CD8-positive, alpha-beta memory T cell (primary cell): ENCODE data around the gene RBM45. TPM values are rescaled to one million over a fixed set of nuclear protein-coding genes. Genes with fewer than 3 reads are reported as not detected.

Experiments used
- CTCF ChIA-PET: fragments of 350-600 bp; sonication (Branson Sonifier 250); formaldehyde crosslinking; loops from one replicate; lab custom pipeline; 2021; ENCODE audit warnings: antibody characterized with exemption; lab: Charles Lee
- POLR2A ChIA-PET: fragments of 350-600 bp; sonication (Branson Sonifier 250); formaldehyde crosslinking; loops from one replicate; lab custom pipeline; 2021; ENCODE audit warnings: antibody characterized with exemption; lab: Charles Lee
- DNase-seq, 5 donors: peaks; one replicate each; pipeline versions ENCODE4 v3.0.0 to v3.0.0-alpha.2; 2020 to 2022; ENCODE audit warnings: mixed read lengths in 1 of 5
- H3K27ac ChIP-seq: one replicate; pipeline ENCODE4 v1.7.0; 2013; ENCODE audit warnings: low read depth, mild to moderate bottlenecking, low read length, moderate library complexity
- H3K27me3 ChIP-seq: 2 replicates; pipeline ENCODE4 v1.7.0; 2013; ENCODE audit warnings: low read length, mild to moderate bottlenecking; ENCODE audit not compliant: insufficient read depth, poor library complexity, severe bottlenecking
- H3K36me3 ChIP-seq: 2 replicates; pipeline ENCODE4 v1.7.0; 2013; ENCODE audit warnings: mild to moderate bottlenecking, low read length, moderate library complexity; ENCODE audit not compliant: insufficient read depth
- H3K4me1 ChIP-seq: 2 replicates; pipeline ENCODE4 v1.7.0; 2013; ENCODE audit warnings: mild to moderate bottlenecking, low read length, moderate library complexity; ENCODE audit not compliant: insufficient read depth
- H3K4me3 ChIP-seq: 2 replicates; pipeline ENCODE4 v1.7.0; 2013; ENCODE audit warnings: mild to moderate bottlenecking, low read length
- H3K9me3 ChIP-seq: 2 replicates; pipeline ENCODE4 v1.7.0; 2013; ENCODE audit warnings: mild to moderate bottlenecking, low read length
- H3K27ac Mint-ChIP-seq, 8 donors: one replicate each; pipeline ENCODE4 v1.8.0; 2020 to 2021; ENCODE audit warnings: mixed read lengths in 8 of 8, mild to moderate bottlenecking in 6 of 8, inconsistent platforms in 3 of 8, moderate library complexity in 3 of 8
- H3K27me3 Mint-ChIP-seq, 2 donors: one replicate each; pipeline ENCODE4 v1.8.0; 2020 to 2021; ENCODE audit warnings: mixed read lengths in 2 of 2, mild to moderate bottlenecking in 1 of 2, moderate library complexity in 1 of 2
- H3K36me3 Mint-ChIP-seq, 3 donors: one replicate each; pipeline ENCODE4 v1.8.0; 2020 to 2021; ENCODE audit warnings: mixed read lengths in 3 of 3, inconsistent platforms in 1 of 3, mild to moderate bottlenecking in 1 of 3
- H3K4me1 Mint-ChIP-seq, 3 donors: one replicate each; pipeline ENCODE4 v1.8.0; 2020 to 2021; ENCODE audit warnings: mixed read lengths in 3 of 3, inconsistent platforms in 1 of 3, mild to moderate bottlenecking in 1 of 3
- H3K4me3 Mint-ChIP-seq, 7 donors: one replicate each; pipeline ENCODE4 v1.8.0; 2020 to 2021; ENCODE audit warnings: mixed read lengths in 7 of 7, mild to moderate bottlenecking in 6 of 7, moderate library complexity in 4 of 7, inconsistent platforms in 2 of 7
- H3K9me3 Mint-ChIP-seq, 5 donors: one replicate each; pipeline ENCODE4 v1.8.0; 2020 to 2022; ENCODE audit warnings: mixed read lengths in 5 of 5, mild to moderate bottlenecking in 3 of 5, moderate library complexity in 2 of 5, inconsistent platforms in 1 of 5
- polyA plus RNA-seq: library from polyadenylated mRNA; unstranded; fragments of 300-500 nt; fragmentation: Illumina TruSeq; gene quantifications from one replicate; pipeline ENCODE4 v1.2.3, GENCODE V29; 2021
- total RNA-seq, 2 experiments: library from RNA; stranded (reverse); gene quantifications; one replicate each; pipeline ENCODE4 v1.2.3, GENCODE V29; 2021

The RBM45 gene, protein sequence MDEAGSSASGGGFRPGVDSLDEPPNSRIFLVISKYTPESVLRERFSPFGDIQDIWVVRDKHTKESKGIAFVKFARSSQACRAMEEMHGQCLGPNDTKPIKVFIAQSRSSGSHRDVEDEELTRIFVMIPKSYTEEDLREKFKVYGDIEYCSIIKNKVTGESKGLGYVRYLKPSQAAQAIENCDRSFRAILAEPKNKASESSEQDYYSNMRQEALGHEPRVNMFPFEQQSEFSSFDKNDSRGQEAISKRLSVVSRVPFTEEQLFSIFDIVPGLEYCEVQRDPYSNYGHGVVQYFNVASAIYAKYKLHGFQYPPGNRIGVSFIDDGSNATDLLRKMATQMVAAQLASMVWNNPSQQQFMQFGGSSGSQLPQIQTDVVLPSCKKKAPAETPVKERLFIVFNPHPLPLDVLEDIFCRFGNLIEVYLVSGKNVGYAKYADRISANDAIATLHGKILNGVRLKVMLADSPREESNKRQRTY
- total RNA-seq (10 to 100 TPM; 11.9 to 12.7 TPM), polyA plus RNA-seq (7.9 TPM)

DNA sequence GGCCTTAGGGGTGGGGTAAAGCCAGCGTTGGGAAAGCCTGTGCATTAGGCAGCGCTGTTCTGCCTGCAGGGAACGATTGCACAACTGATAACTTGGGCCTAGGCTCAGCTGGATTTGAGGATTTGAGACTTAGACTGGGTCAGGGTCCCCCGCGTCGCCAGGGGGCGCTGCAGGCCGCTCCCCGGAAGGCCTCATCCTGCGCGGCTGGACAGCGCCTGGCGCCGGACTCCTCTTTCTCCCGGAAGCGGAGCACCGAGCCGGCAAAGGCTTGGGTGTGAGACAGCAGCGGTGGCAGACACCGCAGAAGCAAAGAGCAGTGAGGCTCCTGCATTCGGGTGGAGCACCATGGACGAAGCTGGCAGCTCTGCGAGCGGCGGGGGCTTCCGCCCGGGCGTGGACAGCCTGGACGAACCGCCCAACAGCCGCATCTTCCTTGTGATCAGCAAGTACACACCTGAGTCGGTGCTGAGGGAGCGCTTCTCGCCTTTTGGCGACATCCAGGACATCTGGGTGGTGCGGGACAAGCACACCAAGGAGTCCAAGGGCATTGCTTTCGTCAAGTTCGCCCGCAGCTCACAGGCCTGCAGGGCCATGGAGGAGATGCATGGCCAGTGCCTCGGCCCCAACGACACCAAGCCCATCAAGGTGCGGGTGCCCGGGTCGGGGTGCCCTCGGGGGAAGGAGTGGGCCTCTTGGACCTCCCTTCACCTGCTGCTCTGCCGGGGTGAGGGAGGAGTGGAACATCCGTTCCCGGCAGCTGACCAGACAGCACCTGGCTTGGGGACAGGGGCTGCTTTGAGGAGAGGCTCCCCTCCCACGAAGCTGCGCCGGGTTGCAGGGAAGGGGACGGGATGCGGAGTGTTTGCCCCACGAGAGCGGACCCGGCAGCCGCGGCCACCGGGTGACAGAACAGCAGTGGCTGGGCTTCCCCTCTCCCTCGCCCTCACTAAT is at the start of gene RBM45:
Gene RBM45 (plus strand): TSS at position 236 of the 951 bp plus-strand sequence. CDS start 110 bp downstream, at position 346.
- no peaks in the 10 kb centered on the region for H3K9me3 Mint-ChIP-seq
- H3K4me1 Mint-ChIP-seq: peaks cover 33 to 49% (median 48%) of the 10 kb centered on the region in 3 donors
- POLR2A ChIA-PET: no interaction called here

DNA sequence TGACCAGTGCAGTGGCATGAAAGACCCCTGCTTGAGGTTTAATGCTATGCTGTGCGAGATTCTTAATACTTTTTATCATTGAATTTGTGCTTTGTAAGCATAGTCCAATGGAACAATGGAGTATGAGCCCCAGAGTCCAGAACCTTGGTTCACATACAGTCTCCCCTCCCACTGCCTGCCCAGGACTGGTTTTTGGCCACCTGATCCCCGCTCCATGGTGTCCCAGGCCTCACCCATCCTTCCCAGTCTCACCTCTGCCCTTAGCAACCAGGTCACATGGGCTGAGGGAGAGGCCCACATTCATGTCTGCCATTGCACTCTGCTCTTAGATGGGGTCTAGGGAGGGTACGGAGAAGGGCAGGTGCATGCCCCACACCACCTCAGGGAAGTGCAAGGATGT is 45.9 kb upstream of the RBM45 start:
- no peaks in the 10 kb centered on the region for H3K9me3 ChIP-seq
- CTCF ChIA-PET: no interaction called here
- POLR2A ChIA-PET: no interaction called here
- H3K4me1 ChIP-seq: no peaks in the 10 kb centered on the region
- Mint-ChIP-seq H3K4me1 (no peaks in the 10 kb centered on the region), H3K27me3 (peaks cover 7 to 48% of the 10 kb centered on the region in 2 donors), H3K36me3 (no peaks in the 10 kb centered on the region), H3K4me3 (no peak overlapping the region), H3K9me3 (peaks cover 0 to 1% (median 0%) of the 10 kb centered on the region in 5 donors), H3K27ac (no peak overlapping the region)
- no peak for DNase-seq
- H3K27me3 ChIP-seq: no peaks in the 10 kb centered on the region
- H3K27ac ChIP-seq: no peak overlapping the region
- no peak overlapping the region for H3K4me3 ChIP-seq
- no peaks in the 10 kb centered on the region for H3K36me3 ChIP-seq

More for the DNA sequence above, at the start of gene RBM45:
- Histone ChIP-seq H3K4me3 (peak within 1 kb of the TSS; percentile 88), H3K36me3 (no peaks in the 10 kb centered on the region), H3K27me3 (no peaks in the 10 kb centered on the region), H3K9me3 (no peaks in the 10 kb centered on the region), H3K27ac (peak within 1 kb of the TSS; percentile 68), H3K4me1 (peaks cover 15% of the 10 kb centered on the region)
- Mint-ChIP-seq H3K27me3 (peaks cover 0 to 1% of the 10 kb centered on the region in 2 donors), H3K36me3 (peaks cover 0 to 17% (median 5%) of the 10 kb centered on the region in 3 donors), H3K4me3 (peak within 1 kb of the TSS; percentile 92 to 97 (median 94)), H3K27ac (peak within 1 kb of the TSS; percentile 82 to 96 (median 90))
- peak; percentile 75 to 88 (median 77) for DNase-seq
- CTCF ChIA-PET: interaction anchor here (0.7 to 2.6 kb wide), 14 partner anchors 9 to 1843 kb away, joined by 3 to 18 read pairs (median 4); partner anchors contain the start of genes MTX2, PJVK and PRKRA

DNA sequence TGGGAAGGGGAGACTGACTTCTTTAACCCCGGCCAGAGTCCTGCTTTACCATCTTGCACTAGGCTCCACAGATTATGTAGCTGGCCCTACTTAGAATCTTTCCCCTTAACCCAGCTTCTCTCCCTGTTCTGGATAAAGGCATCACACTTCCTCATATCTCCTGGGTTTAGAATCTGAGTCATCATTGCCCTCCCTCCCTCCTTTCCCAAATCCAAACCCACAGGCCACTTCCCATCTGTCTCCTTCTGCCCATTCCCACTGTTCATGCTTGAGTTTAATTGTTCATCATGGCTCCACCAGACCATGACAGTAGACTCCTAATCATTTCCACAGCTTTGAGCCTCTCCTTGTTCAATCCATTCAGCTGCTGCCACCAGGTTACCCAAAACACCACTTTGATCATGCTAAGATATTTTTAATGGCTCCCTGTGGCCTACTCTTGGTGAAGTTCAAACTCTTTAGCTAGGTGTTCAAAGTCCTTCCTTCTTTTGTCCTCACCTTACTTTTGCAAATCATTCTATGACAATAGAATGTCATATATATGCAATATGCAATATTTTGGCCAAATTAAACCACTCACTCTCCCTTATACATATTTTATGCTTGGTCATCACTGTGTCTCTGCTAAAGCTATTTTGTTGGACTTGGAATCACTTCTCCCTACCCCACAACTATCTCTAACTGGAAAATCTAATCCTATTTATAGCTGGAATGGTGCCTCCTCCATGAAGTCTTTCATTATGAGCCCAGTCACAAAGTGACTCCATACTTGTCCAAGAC is 45.2 kb upstream of the RBM45 start:
- Mint-ChIP-seq H3K9me3 (peaks cover 0 to 1% (median 0%) of the 10 kb centered on the region in 5 donors), H3K27me3 (peaks cover 14 to 53% of the 10 kb centered on the region in 2 donors), H3K4me3 (no peak overlapping the region), H3K4me1 (no peaks in the 10 kb centered on the region), H3K27ac (no peak overlapping the region), H3K36me3 (no peaks in the 10 kb centered on the region)
- POLR2A ChIA-PET: no interaction called here
- no peaks in the 10 kb centered on the region for H3K27me3 ChIP-seq
- H3K27ac ChIP-seq: no peak overlapping the region
- no peak for DNase-seq
- H3K4me1 ChIP-seq: no peaks in the 10 kb centered on the region
- no peaks in the 10 kb centered on the region for H3K9me3 ChIP-seq
- no peaks in the 10 kb centered on the region for H3K36me3 ChIP-seq
- no peak overlapping the region for H3K4me3 ChIP-seq
- CTCF ChIA-PET: no interaction called here

DNA sequence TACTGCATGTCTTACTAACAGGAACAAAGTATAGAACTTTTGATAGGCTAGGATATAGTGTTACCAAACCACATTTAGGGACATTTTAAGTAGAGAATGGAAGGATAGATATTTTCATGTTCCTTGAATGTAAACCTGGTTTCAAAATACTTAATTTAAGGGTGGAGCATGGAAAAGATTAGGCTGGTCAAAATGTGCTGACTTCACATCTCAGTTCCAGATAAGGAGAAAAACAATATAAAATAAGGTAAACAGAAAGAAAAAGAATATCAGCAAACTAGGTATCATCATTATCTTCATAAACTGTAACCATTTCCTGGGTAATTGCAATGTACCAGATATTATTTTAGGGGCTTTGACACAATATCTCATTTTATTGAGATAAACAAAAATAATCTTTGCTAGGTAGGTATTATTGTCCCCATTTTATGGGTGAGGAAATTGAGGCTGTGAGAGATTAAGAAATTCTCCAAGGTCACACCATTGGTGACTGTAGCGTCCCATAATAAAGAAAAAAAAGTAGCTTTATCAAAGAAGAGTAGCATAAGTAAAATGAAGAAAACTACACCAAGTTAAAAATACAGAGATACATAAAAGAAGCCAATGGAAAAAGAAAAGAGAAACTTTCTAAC is 43.3 kb upstream of the RBM45 start:
- Histone ChIP-seq H3K4me3 (no peak overlapping the region), H3K27me3 (peaks cover 9% of the 10 kb centered on the region), H3K4me1 (no peaks in the 10 kb centered on the region), H3K27ac (no peak overlapping the region), H3K36me3 (no peaks in the 10 kb centered on the region), H3K9me3 (no peaks in the 10 kb centered on the region)
- Mint-ChIP-seq H3K36me3 (no peaks in the 10 kb centered on the region), H3K4me3 (no peak overlapping the region), H3K27ac (no peak overlapping the region), H3K27me3 (peaks cover 24 to 60% of the 10 kb centered on the region in 2 donors), H3K9me3 (peaks cover 0 to 1% (median 0%) of the 10 kb centered on the region in 5 donors), H3K4me1 (peaks cover 0 to 12% (median 11%) of the 10 kb centered on the region in 3 donors)
- CTCF ChIA-PET: no interaction called here
- no peak for DNase-seq
- POLR2A ChIA-PET: no interaction called here

DNA sequence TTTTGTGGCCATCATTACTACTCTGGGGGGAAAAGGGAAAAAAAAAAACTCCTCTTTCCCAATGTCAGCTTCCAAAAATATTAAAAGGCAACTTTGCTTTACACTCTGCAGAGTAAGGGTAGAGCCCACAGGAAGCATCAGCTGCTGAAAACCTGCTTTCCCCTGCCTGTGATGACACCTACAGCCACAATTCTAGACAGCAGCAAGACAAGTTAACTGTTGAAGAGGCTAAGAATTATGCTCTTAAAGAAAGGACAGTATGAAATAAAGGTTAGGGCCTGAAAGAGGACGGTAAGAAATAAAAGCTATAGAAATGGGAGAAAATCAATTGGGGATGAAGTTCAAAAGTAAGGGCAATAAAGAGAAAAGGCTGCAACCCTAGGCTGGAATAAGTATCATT is 42.7 kb upstream of the RBM45 start:
- H3K27ac ChIP-seq: no peak overlapping the region
- no peak overlapping the region for H3K4me3 ChIP-seq
- POLR2A ChIA-PET: no interaction called here
- no peaks in the 10 kb centered on the region for H3K4me1 ChIP-seq
- H3K9me3 ChIP-seq: no peaks in the 10 kb centered on the region
- Mint-ChIP-seq H3K4me3 (no peak overlapping the region), H3K9me3 (peaks cover 0 to 1% (median 0%) of the 10 kb centered on the region in 5 donors), H3K4me1 (peaks cover 0 to 12% (median 11%) of the 10 kb centered on the region in 3 donors), H3K36me3 (no peaks in the 10 kb centered on the region), H3K27ac (no peak overlapping the region), H3K27me3 (peaks cover 27 to 61% of the 10 kb centered on the region in 2 donors)
- CTCF ChIA-PET: no interaction called here
- H3K36me3 ChIP-seq: no peaks in the 10 kb centered on the region
- peaks cover 9% of the 10 kb centered on the region for H3K27me3 ChIP-seq
- DNase-seq: no peak

DNA sequence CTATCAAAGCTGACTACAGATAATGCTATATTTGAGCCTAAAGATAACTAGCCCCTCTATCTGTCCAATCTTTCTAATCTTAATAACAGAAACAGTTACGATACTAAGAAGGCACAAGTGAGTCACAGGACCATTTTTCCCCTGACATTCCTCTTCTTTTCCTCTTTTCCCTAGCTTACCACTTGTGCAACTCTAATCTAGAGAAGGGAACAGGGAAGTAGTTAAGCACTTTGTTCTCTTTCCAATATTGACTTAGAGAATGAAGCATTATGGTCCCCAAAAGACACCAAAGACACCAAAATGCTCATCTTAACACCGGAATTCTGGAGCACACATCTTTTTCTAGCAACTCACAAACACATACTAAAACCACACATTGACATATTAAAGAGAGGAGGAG is 41.4 kb upstream of the RBM45 start:
- Mint-ChIP-seq H3K27ac (no peak overlapping the region), H3K4me3 (no peak overlapping the region), H3K36me3 (no peaks in the 10 kb centered on the region), H3K4me1 (peaks cover 0 to 12% (median 11%) of the 10 kb centered on the region in 3 donors), H3K9me3 (peaks cover 0 to 1% (median 0%) of the 10 kb centered on the region in 5 donors), H3K27me3 (peaks cover 30 to 67% of the 10 kb centered on the region in 2 donors)
- H3K9me3 ChIP-seq: no peaks in the 10 kb centered on the region
- H3K4me3 ChIP-seq: no peak overlapping the region
- no peak overlapping the region for H3K27ac ChIP-seq
- POLR2A ChIA-PET: no interaction called here
- no peaks in the 10 kb centered on the region for H3K4me1 ChIP-seq
- peaks cover 9% of the 10 kb centered on the region for H3K27me3 ChIP-seq
- CTCF ChIA-PET: no interaction called here
- H3K36me3 ChIP-seq: no peaks in the 10 kb centered on the region
- DNase-seq: no peak

DNA sequence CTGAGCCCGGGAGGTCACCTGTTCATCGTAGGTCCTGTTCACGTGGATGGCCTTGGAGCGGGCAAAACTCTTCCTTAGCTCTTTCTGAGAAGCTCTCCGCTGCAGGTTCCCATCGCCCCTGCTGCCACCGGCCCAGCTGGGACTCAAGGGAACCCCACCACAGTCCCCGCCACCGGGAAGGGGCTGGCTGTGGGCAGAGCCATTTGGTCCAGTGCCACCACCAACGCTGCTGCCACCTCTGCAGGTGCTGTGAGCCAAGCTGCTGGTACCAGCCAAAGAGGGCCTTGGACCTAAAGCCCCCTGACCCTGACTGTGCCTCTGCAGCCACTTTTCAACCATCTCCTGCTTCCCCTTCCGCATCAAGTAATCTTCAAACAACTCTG is 40.2 kb upstream of the RBM45 start:
- Histone ChIP-seq H3K36me3 (no peaks in the 10 kb centered on the region), H3K4me3 (no peak overlapping the region), H3K27ac (no peak overlapping the region), H3K27me3 (peaks cover 9% of the 10 kb centered on the region), H3K4me1 (no peaks in the 10 kb centered on the region), H3K9me3 (no peaks in the 10 kb centered on the region)
- H3K4me1 Mint-ChIP-seq: peaks cover 0 to 12% (median 11%) of the 10 kb centered on the region in 3 donors
- DNase-seq: no peak
- peaks cover 0 to 1% (median 0%) of the 10 kb centered on the region in 5 donors for H3K9me3 Mint-ChIP-seq
- peaks cover 32 to 70% of the 10 kb centered on the region in 2 donors for H3K27me3 Mint-ChIP-seq
- ChIA-PET POLR2A (no interaction called here), CTCF (no interaction called here)
- no peaks in the 10 kb centered on the region for H3K36me3 Mint-ChIP-seq
- H3K27ac Mint-ChIP-seq: no peak overlapping the region
- H3K4me3 Mint-ChIP-seq: peak overlapping the region in 1 of 7 donors; percentile 18
